A549 (cell line): ENCODE data around the gene DBF4. TPM values are rescaled to one million over a fixed set of nuclear protein-coding genes. Genes with fewer than 3 reads are reported as not detected.
A peak's percentile ranks its signal among the peaks of the same experiment; 100 is the strongest.

Experiments
- ATAC-seq, 2 experiments: fragments of 200-7000 bp in 1 of 2; fragments of >200 bp in 1 of 2; cut with Nextera tagmentation in 1 of 2; cut with Tn5 transposase in 1 of 2; 3 replicates each; pipeline versions ENCODE4 v1.8.0 to v1.9.1; 2018 to 2020; ENCODE audit warnings: mild to moderate bottlenecking in 1 of 2, moderate library complexity in 1 of 2
- CTCF ChIA-PET: fragments of 300-600 bp; sonication (Branson Sonifier 250); formaldehyde crosslinking; extraction: SDS; loops from one replicate; lab custom pipeline; 2021; ENCODE audit warnings: antibody characterized with exemption, inconsistent platforms; lab: Yijun Ruan, JAX
- POLR2A ChIA-PET: fragments of 350-600 bp; formaldehyde crosslinking; extraction: SDS; loops from one replicate; lab custom pipeline; 2021; ENCODE audit warnings: antibody characterized with exemption, inconsistent platforms; lab: Yijun Ruan, JAX
- DNase-seq, 2 experiments: peaks; one replicate each; pipeline versions ENCODE4 v3.0.0 to v3.0.0-alpha.2; 2011 to 2016; ENCODE audit warnings: low read depth in 1 of 2, low spot score in 1 of 2
- FAIRE-seq: peaks from 2 replicates; lab custom pipeline; 2011; peaks lifted over from hg19 to GRCh38; lab: Jason Lieb, UNC
- H3K27ac ChIP-seq, 2 experiments: fragments of >200 bp; sonication (Bioruptor Twin); formaldehyde crosslinking; 3 replicates each; pipeline ENCODE4 v1.5.1; 2016 to 2017
- H3K4me1 ChIP-seq: fragments of >200 bp; sonication (Bioruptor Twin); formaldehyde crosslinking; 3 replicates; pipeline ENCODE4 v1.6.1; 2016
- H3K4me2 ChIP-seq: fragments of >200 bp; sonication (Bioruptor Twin); formaldehyde crosslinking; 3 replicates; pipeline ENCODE4 v1.6.1; 2016
- H3K4me3 ChIP-seq: fragments of >200 bp; sonication (Bioruptor Twin); formaldehyde crosslinking; 3 replicates; pipeline ENCODE4 v1.5.1; 2016
- H3K9me3 ChIP-seq: fragments of >200 bp; sonication (Bioruptor Twin); formaldehyde crosslinking; 3 replicates; pipeline ENCODE4 v1.6.1; 2016
- CBX8 ChIP-seq: fragments of 200-600 bp; sonication (generic); IDR thresholded peaks from 2 replicates; pipeline ENCODE4 v1.6.1; 2016
- CEBPB ChIP-seq, 2 experiments: fragments of >200 bp in 1 of 2; sonication (Bioruptor Twin) in 1 of 2; formaldehyde crosslinking in 1 of 2; IDR thresholded peaks; 2 replicates each; pipeline ENCODE4 v1.6.1; 2012 to 2016
- CHD2 ChIP-seq: fragments of 150-350 bp; IDR thresholded peaks from 2 replicates; pipeline ENCODE4 v1.6.1; 2014; ENCODE audit warnings: low read length; ENCODE audit not compliant: partially characterized antibody
- ESRRA ChIP-seq: fragments of 150-350 bp; IDR thresholded peaks from 2 replicates; pipeline ENCODE4 v1.6.1; 2014; ENCODE audit warnings: mild to moderate bottlenecking, low read length, borderline replicate concordance
- FOSB ChIP-seq: fragments of 250-450 bp; sonication (Bioruptor Pico); IDR thresholded peaks from 2 replicates; pipeline ENCODE4 v1.5.0; 2020; ENCODE audit warnings: mild to moderate bottlenecking, moderate library complexity
- FOSL2 ChIP-seq, 2 experiments: fragments of 450-650 bp in 1 of 2; fragments of >200 bp in 1 of 2; sonication (Bioruptor Twin) in 1 of 2; formaldehyde crosslinking; IDR thresholded peaks; 2 replicates each; pipeline versions ENCODE4 v1.5.0 to v1.6.1; 2016 to 2020; ENCODE audit warnings: mild to moderate bottlenecking in 1 of 2, moderate library complexity in 1 of 2
- FOXS1 ChIP-seq: fragments of 250-450 bp; sonication (Bioruptor Pico); IDR thresholded peaks from 2 replicates; pipeline ENCODE4 v1.5.0; 2020; ENCODE audit warnings: mild to moderate bottlenecking, moderate library complexity
- GATA3 ChIP-seq: IDR thresholded peaks from 2 replicates; pipeline ENCODE4 v1.6.1; 2012; ENCODE audit warnings: borderline replicate concordance
- KDM5A ChIP-seq: fragments of 200-600 bp; sonication (generic); IDR thresholded peaks from 2 replicates; pipeline ENCODE4 v1.6.1; 2016; ENCODE audit warnings: antibody characterized with exemption, mild to moderate bottlenecking
- MYC ChIP-seq: IDR thresholded peaks from 2 replicates; pipeline ENCODE4 v1.6.1; 2012; ENCODE audit warnings: mild to moderate bottlenecking, inconsistent platforms, low read length, improper control_type of control experiment, borderline replicate concordance
- NPAS2 ChIP-seq: fragments of 250-450 bp; sonication (Bioruptor Pico); IDR thresholded peaks from 2 replicates; pipeline ENCODE4 v1.8.0; 2022; ENCODE audit warnings: mild to moderate bottlenecking, moderate library complexity, borderline replicate concordance
- POLR2A ChIP-seq: IDR thresholded peaks from 2 replicates; pipeline ENCODE4 v1.6.1; 2012; ENCODE audit warnings: mild to moderate bottlenecking, low read length
- RAD21 ChIP-seq, 2 experiments: fragments of >200 bp in 1 of 2; sonication (Bioruptor Twin) in 1 of 2; formaldehyde crosslinking in 1 of 2; IDR thresholded peaks in 1 of 2; conservative IDR thresholded peaks in 1 of 2; 2 replicates in 1 of 2; 3 replicates in 1 of 2; pipeline ENCODE4 v1.6.1; 2012 to 2018; ENCODE audit warnings: inconsistent platforms in 1 of 2
- RFX5 ChIP-seq: fragments of 450-650 bp; IDR thresholded peaks from 2 replicates; pipeline ENCODE4 v1.7.1; 2014; ENCODE audit warnings: antibody characterized with exemption, mild to moderate bottlenecking, moderate library complexity
- SMC3 ChIP-seq: fragments of >200 bp; sonication (Bioruptor Twin); formaldehyde crosslinking; IDR thresholded peaks from 3 replicates; pipeline ENCODE4 v1.6.1; 2018; ENCODE audit warnings: inconsistent platforms
- TP53 ChIP-seq: fragments of 250-450 bp; sonication (Bioruptor Pico); IDR thresholded peaks from 2 replicates; pipeline ENCODE4 v1.5.0; 2021; ENCODE audit warnings: mild to moderate bottlenecking, moderate library complexity
- ZC3H11A ChIP-seq: fragments of 450-650 bp; IDR thresholded peaks from 2 replicates; pipeline ENCODE4 v1.6.1; 2014; ENCODE audit warnings: antibody characterized with exemption, mild to moderate bottlenecking
- ZFP36 ChIP-seq: fragments of 450-650 bp; IDR thresholded peaks from 2 replicates; pipeline ENCODE4 v1.6.1; 2014; ENCODE audit warnings: borderline replicate concordance; ENCODE audit not compliant: partially characterized antibody
- WGBS: methylation state at CpG from one replicate; pipeline ENCODE4 v1.1.6; 2017; ENCODE audit errors: missing lambda C conversion rate; 5-methylcytosine and 5-hydroxymethylcytosine counted together
- polyA plus RNA-seq, 4 experiments: library from polyadenylated mRNA; depleted of rRNA in 3 of 4; stranded (reverse); fragments of >200 nt; fragmentation: RNase III in 1 of 4; extraction: RNeasy Plus Mini Kit Qiagen cat#74134 plus additional on column Dnase treatment in 1 of 4; gene quantifications; 2 replicates in 3 of 4; 3 replicates in 1 of 4; pipeline ENCODE4 v1.2.3, GENCODE V29; 2011 to 2017
- TF ChIP-seq, protein P1 (sequence below): IDR thresholded peaks from 2 replicates; pipeline ENCODE4 v1.6.1; 2012
- TF ChIP-seq, protein P2 (sequence below): fragments of 200-600 bp; sonication (generic); IDR thresholded peaks from 2 replicates; pipeline ENCODE4 v1.6.1; 2016; ENCODE audit warnings: antibody characterized with exemption, mild to moderate bottlenecking, moderate library complexity
- TF ChIP-seq, protein P3 (sequence below): fragments of 450-650 bp; IDR thresholded peaks from 2 replicates; pipeline ENCODE4 v1.6.1; 2014; ENCODE audit warnings: antibody characterized with exemption
- TF ChIP-seq, protein P4 (sequence below): fragments of >200 bp; sonication (Bioruptor Twin); formaldehyde crosslinking; IDR thresholded peaks from 3 replicates; pipeline ENCODE4 v1.5.1; 2016
- TF ChIP-seq, protein P5 (sequence below): fragments of >200 bp; sonication (Bioruptor Twin); formaldehyde crosslinking; IDR thresholded peaks from 2 replicates; pipeline ENCODE4 v1.6.1; 2016
- TF ChIP-seq, protein P6 (sequence below): fragments of 250-450 bp; sonication (Bioruptor Pico); IDR thresholded peaks from 2 replicates; pipeline ENCODE4 v1.5.0; 2020; ENCODE audit warnings: low read depth, mild to moderate bottlenecking, moderate library complexity
- TF ChIP-seq, protein P7 (sequence below): IDR thresholded peaks from 2 replicates; pipeline ENCODE4 v1.6.1; 2012; ENCODE audit warnings: low read depth, borderline replicate concordance

Gene DBF4
- polyA plus RNA-seq, 2 of the 4 experiments (the other 2 are of a cell fraction), result 27.8 to 29.3 TPM

DNA sequence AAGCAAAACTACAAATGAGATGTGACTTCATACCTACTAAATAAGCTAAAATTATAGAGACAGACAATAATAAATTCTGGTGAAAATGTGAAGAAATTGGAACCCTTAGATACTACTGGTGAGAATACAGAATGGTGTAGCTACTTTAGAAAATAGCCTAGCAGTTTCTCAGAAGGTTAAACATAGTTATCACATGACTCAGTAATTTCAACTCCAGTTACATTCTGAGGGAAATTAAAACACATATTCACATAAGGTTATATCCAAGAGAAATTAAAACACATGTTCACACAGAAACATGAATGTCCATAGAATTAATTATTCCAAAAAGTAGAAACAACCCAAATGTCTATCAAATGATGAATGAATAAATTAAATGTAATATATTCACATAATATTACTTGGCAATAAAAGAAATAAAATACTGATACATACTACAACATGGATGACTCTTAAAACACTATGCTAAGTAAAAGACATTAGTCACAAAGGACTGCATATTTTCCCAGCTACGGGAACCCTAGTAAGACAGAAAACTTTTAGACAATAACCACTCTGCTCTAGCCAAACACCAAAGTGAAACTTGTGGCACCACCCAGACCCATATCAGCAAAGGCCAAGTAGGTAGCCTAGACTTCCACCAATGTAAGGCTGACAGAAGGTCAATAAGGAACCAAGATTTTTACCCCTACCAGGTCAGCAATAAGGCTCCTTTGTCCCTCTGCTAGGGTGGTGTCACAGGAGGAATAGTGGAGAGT is 25.3 kb upstream of the DBF4 start (continued):
- TF ChIP-seq RAD21 (conservative IDR thresholded peaks at IDR 0.05 in 1 of 2, IDR thresholded peaks at IDR 0.05 in 1 of 2), result no peak
- TF ChIP-seq, protein P1, sequence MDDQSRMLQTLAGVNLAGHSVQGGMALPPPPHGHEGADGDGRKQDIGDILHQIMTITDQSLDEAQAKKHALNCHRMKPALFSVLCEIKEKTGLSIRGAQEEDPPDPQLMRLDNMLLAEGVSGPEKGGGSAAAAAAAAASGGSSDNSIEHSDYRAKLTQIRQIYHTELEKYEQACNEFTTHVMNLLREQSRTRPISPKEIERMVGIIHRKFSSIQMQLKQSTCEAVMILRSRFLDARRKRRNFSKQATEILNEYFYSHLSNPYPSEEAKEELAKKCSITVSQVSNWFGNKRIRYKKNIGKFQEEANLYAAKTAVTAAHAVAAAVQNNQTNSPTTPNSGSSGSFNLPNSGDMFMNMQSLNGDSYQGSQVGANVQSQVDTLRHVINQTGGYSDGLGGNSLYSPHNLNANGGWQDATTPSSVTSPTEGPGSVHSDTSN, result no peak
- no peak for TF ChIP-seq MYC
- TF ChIP-seq CHD2, result no peak
- TF ChIP-seq SMC3, result no peak

DNA sequence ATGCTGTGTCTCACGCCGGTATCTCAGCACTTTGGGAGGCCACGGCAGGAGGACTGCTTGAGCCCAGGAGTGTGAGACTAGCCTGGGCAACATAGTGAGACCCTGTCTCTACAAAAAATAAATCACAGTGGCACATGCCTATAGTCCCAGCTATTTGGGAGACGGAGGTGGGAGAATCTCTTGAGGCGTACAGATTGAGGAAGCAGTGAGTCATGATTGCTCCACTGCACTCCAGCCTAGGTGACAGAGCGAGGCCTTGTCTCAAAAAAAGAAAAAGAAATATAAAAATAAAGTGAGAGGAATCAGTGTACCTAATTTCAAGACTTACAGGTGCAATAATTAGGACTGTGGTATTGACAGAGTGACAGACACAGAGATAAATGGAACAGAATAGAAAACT is 24.0 kb upstream of the DBF4 start:
- no peak overlapping the region for H3K27ac ChIP-seq
- no peak overlapping the region for H3K4me3 ChIP-seq
- CTCF ChIA-PET, result no interaction called here
- no peak overlapping the region for H3K4me2 ChIP-seq
- TF ChIP-seq CEBPB (IDR thresholded peaks at IDR 0.05) (no peak), POLR2A (no peak), NPAS2 (CRISPR knock-in tag) (no peak), KDM5A (no peak)
- TF ChIP-seq, protein P2, sequence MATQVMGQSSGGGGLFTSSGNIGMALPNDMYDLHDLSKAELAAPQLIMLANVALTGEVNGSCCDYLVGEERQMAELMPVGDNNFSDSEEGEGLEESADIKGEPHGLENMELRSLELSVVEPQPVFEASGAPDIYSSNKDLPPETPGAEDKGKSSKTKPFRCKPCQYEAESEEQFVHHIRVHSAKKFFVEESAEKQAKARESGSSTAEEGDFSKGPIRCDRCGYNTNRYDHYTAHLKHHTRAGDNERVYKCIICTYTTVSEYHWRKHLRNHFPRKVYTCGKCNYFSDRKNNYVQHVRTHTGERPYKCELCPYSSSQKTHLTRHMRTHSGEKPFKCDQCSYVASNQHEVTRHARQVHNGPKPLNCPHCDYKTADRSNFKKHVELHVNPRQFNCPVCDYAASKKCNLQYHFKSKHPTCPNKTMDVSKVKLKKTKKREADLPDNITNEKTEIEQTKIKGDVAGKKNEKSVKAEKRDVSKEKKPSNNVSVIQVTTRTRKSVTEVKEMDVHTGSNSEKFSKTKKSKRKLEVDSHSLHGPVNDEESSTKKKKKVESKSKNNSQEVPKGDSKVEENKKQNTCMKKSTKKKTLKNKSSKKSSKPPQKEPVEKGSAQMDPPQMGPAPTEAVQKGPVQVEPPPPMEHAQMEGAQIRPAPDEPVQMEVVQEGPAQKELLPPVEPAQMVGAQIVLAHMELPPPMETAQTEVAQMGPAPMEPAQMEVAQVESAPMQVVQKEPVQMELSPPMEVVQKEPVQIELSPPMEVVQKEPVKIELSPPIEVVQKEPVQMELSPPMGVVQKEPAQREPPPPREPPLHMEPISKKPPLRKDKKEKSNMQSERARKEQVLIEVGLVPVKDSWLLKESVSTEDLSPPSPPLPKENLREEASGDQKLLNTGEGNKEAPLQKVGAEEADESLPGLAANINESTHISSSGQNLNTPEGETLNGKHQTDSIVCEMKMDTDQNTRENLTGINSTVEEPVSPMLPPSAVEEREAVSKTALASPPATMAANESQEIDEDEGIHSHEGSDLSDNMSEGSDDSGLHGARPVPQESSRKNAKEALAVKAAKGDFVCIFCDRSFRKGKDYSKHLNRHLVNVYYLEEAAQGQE, result no peak
- TF ChIP-seq, protein P3, sequence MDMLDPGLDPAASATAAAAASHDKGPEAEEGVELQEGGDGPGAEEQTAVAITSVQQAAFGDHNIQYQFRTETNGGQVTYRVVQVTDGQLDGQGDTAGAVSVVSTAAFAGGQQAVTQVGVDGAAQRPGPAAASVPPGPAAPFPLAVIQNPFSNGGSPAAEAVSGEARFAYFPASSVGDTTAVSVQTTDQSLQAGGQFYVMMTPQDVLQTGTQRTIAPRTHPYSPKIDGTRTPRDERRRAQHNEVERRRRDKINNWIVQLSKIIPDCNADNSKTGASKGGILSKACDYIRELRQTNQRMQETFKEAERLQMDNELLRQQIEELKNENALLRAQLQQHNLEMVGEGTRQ, result no peak
- no peaks in the 10 kb centered on the region for H3K9me3 ChIP-seq
- FAIRE-seq, result no peak
- no peak for DNase-seq
- POLR2A ChIA-PET, result no interaction called here
- peaks cover 5% of the 10 kb centered on the region; the same call in 1 of the 3 replicates for H3K4me1 ChIP-seq
- ATAC-seq, result no peak
- 90% methylated on average over 6 of the region's 6 CpGs for WGBS

DNA sequence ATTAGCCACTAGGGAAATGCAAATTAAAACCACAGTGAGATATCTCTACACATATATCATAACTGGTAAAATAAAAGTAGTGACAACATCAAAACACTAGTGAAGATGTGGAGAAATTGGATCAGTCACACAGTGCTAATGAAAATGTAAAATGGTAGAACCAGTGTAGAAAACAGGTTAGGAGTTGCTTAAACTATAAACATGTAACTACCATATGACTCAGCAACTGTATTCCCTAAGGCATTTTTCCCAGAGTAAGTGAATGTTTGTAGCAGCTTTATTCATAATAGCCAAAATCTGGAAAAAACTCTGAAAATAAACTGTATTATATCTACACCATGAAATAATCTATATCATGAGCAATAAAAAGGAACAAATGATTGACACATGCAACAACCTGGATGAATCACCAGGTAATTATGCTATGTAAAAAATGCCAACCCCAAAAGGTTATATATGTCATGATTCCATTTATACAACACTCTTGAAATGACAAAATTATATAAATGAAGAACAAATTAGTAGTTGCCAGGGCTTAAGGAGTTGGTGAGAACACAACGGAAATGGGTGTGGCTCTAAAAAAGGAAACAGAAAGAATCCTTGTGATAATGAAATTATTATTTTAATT is 22.9 kb upstream of the DBF4 start:
- WGBS, result 76% methylated on average over 1 of the region's 1 CpG
- Histone ChIP-seq H3K4me2 (no peak overlapping the region), H3K4me1 (peaks cover 5% of the 10 kb centered on the region; the same call in 1 of the 3 replicates), H3K27ac (no peak overlapping the region)
- ATAC-seq (no peak), FAIRE-seq (peak; percentile 87)
- CTCF ChIA-PET, result no interaction called here
- no peak for TF ChIP-seq ZFP36
- no peak for TF ChIP-seq KDM5A
- TF ChIP-seq ZC3H11A, result no peak
- no peak for TF ChIP-seq FOXS1 (CRISPR knock-in tag)
- TF ChIP-seq, protein P4, sequence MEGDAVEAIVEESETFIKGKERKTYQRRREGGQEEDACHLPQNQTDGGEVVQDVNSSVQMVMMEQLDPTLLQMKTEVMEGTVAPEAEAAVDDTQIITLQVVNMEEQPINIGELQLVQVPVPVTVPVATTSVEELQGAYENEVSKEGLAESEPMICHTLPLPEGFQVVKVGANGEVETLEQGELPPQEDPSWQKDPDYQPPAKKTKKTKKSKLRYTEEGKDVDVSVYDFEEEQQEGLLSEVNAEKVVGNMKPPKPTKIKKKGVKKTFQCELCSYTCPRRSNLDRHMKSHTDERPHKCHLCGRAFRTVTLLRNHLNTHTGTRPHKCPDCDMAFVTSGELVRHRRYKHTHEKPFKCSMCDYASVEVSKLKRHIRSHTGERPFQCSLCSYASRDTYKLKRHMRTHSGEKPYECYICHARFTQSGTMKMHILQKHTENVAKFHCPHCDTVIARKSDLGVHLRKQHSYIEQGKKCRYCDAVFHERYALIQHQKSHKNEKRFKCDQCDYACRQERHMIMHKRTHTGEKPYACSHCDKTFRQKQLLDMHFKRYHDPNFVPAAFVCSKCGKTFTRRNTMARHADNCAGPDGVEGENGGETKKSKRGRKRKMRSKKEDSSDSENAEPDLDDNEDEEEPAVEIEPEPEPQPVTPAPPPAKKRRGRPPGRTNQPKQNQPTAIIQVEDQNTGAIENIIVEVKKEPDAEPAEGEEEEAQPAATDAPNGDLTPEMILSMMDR, result no peak
- TF ChIP-seq RFX5, result no peak
- no peak for TF ChIP-seq TP53 (CRISPR knock-in tag)
- no peak for TF ChIP-seq GATA3
- TF ChIP-seq, protein P5, sequence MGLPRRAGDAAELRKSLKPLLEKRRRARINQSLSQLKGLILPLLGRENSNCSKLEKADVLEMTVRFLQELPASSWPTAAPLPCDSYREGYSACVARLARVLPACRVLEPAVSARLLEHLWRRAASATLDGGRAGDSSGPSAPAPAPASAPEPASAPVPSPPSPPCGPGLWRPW, result no peak
- TF ChIP-seq, protein P6, sequence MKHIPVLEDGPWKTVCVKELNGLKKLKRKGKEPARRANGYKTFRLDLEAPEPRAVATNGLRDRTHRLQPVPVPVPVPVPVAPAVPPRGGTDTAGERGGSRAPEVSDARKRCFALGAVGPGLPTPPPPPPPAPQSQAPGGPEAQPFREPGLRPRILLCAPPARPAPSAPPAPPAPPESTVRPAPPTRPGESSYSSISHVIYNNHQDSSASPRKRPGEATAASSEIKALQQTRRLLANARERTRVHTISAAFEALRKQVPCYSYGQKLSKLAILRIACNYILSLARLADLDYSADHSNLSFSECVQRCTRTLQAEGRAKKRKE (CRISPR knock-in tag), result no peak
- no peak for TF ChIP-seq FOSB (CRISPR knock-in tag)
- TF ChIP-seq FOSL2 (IDR thresholded peaks at IDR 0.05), result no peak
- TF ChIP-seq FOSL2 (CRISPR knock-in tag; IDR thresholded peaks at IDR 0.05), result no peak
- no peak for TF ChIP-seq SMC3
- TF ChIP-seq ESRRA, result no peak
- TF ChIP-seq, protein P7, sequence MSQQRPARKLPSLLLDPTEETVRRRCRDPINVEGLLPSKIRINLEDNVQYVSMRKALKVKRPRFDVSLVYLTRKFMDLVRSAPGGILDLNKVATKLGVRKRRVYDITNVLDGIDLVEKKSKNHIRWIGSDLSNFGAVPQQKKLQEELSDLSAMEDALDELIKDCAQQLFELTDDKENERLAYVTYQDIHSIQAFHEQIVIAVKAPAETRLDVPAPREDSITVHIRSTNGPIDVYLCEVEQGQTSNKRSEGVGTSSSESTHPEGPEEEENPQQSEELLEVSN, result no peak
- no peak for TF ChIP-seq CBX8
- TF ChIP-seq, all 56 proteins: peak for 0
- Histone ChIP-seq H3K9me3 (no peaks in the 10 kb centered on the region), H3K4me3 (no peak overlapping the region)
- POLR2A ChIA-PET, result no interaction called here
- DNase-seq, result no peak
